HG03558 (cell line): ENCODE results near the gene TRPM3.

Experiments
- ATAC-seq: cut with Tn5 transposase; IDR thresholded peaks from one replicate; pipeline ENCODE4 v1.9.1; 2021; ENCODE audit warnings: moderate number of reproducible peaks; ENCODE audit not compliant: unreplicated experiment; ENCODE audit errors: extremely low read depth

The TRPM3 gene

DNA sequence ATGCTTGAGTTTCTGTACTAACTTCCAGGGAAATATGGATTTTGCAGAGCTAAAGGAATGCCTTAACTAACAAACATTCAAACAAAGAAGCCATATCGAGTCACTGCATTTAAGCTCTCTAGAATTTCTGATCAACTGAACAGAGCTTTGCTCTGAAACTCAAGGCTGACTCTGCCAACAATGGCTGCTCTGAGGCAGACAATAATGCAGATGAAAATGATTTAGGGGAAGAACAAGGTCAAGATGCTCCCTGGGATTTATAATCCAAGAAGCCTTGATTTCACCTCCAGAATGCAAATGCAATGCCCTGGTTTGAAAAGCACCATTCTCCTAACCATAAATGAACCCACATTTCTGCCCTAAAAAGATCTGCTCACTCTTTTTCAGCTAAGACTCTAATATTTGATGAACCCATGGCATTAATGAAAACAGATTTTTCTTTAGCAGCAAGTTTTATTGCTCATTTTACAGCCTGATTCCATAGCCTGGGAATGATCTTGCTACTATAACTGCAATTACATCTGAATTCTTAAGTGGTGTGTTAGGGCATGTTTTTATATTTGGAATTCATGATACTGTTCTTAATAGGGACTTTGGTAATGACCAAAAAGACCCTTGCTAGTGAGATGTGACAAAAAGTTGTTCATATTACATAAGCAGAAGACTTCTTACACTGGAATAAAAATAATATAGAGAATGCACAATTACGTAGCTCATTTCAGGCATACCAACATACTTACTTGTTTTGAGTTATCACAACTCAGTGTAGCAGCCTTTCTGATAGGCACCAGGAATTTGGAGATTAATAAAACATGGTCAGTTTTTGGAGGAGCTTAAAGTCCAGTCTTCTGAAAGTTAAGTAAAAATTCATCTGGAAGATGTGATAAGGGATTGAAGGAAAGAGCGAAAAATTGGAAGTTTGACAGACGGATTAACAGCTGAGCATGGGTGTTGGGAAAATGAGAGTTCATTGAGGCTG lies 169.4 kb downstream of the TRPM3 start:
- no peak for ATAC-seq

GRCh38 chr9:70950270-70950669 lies 171.2 kb downstream of the TRPM3 start:
- no peak for ATAC-seq

DNA sequence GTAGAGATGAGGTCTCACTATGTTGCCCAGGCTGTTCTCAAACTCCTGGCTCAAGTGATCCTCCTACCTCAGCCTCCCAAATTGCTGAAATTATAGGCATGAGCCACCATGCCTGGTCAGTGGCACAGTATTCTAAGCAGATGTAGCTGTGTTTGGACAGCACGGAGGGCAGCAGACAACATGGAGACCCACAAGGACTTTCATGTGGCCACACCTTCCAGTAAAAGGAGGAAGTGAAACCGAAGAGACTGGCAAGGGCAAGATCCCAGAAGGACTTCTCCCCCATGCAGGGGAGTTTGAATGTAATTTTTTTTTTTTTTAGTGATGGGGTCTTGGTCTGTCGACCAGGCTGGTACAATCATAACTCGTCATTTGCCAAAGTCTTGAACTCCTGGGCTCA lies 172.2 kb downstream of the TRPM3 start:
- no peak for ATAC-seq

DNA sequence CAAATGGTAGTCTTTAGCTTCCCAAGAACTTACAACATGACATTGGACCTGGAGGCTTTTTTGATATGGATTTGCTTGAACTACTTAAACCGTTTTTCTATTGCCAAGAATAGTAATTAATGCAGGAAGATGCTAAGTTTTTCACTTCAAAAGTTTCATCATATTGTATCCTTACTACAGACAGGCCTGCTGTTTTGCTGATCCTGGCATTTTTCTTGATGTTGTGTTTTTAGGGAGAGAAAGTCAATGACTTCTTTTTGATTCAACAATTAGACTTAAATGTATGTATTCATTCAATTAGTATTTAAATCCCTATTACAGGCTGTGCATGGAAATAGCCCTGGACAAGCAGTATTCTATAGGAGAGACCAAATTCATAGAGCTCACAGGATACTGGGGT lies 172.7 kb downstream of the TRPM3 start:
- ATAC-seq: no peak

DNA sequence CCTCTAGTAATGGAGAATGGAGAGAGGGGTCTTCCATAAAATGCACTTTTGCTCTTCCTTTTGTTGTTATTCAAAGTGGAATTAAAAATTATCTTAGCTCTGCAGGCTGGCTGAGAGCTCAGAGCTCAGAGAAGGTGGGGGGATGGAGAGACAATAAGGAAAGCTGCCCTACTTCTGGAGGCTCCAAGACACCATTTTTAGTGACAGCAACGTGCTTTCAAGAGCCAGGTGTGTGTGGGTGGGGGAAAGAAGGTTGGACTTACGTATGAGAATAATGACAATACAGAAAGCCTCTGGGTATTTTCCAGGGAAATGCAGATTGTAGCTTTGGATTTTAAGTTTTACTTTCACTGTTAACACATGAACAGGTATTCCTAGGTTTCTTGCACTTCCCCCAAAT lies 173.9 kb downstream of the TRPM3 start:
- ATAC-seq: no peak

DNA sequence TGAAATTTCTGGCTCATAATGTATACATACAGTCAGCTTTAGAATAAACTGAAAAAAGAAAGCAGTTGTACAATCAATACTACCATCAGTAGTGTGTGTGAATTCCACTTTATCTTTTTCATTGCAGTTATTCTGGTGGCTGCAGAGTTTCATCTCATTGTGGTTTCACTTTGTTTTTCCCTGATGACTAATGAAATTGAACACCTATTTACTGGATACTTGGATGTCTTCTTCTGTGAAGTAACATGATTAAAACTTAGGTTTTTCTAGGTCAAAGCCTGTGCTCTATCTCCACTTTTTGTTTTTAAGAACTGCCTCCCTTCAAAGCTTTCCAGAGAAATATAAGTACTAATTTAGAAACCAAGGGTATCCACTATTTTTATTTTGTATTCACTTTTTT lies 174.3 kb downstream of the TRPM3 start:
- ATAC-seq: no peak

- no peak for ATAC-seq
These were observed 176.1 kb downstream of the TRPM3 start for GRCh38 chr9:70945301-70945700.

- ATAC-seq: no peak
These were observed 180.2 kb downstream of the TRPM3 start for GRCh38 chr9:70941191-70941590.

DNA sequence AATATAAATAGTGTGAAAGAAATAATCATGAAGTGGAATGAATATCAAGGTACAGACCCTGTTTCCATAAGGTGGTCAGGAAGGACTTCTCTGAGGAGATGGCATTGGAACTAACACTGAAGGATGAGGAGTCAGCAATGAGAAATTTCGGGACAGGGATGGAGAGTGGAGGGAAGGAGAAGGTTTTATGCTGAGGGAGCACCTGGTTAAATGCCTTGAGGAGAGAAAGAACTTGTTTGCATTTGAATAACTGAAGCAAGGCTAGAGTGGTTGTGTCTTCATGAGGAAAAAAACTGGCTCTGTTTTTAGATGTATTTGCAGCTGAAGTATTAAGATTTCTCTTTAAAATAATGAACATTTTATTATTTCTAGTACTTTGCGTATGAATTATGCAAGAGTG lies 180.8 kb downstream of the TRPM3 start:
- ATAC-seq: no peak

GRCh38 chr9:70936536-70936935 lies 184.9 kb downstream of the TRPM3 start:
- no peak for ATAC-seq

- no peak for ATAC-seq
These were observed 185.6 kb downstream of the TRPM3 start for GRCh38 chr9:70935856-70936255.

GRCh38 chr9:70934642-70935041 lies 186.8 kb downstream of the TRPM3 start:
- ATAC-seq: no peak

DNA sequence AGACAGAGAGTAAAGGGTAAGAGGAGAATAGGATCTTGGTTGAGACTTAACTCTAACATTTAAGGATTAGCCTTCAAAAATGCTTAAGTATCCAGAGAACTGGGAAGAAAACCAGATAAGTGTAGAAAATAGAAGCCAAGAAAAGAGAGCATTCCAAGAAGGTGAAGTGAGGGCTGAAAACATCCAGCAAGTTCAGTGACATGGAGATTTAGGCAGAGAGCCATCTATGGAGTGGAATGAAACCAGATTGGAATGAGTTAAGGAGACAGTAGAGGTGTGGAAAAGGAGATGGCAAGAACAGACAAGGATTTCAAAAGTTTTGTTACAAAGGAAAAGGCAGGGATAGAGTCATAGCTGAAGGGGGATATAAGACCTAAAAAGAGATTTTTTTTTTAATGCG lies 188.1 kb downstream of the TRPM3 start:
- no peak for ATAC-seq

DNA sequence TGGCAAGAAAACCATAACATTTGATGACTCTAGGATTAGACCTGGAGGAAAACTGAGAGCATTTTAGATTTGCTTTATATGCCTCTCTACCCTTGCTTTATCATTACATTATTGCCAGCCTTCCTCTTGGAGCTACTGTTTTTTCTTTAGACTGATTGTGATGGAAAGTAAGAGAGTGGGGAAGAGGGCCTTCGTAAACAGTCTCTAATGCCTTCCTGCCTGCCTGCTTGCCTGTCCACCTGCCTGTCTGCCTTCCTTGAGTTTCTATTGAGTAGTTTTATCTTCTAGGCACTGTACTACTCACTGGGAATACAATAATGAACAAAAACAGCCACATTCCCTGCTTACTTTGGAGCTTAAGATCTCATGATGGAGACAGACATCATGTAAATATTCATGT lies 189.3 kb downstream of the TRPM3 start:
- no peak for ATAC-seq

- ATAC-seq: no peak
These were observed 193.9 kb downstream of the TRPM3 start for GRCh38 chr9:70927530-70927929.

- ATAC-seq: peak; percentile 69
These were observed 196.4 kb downstream of the TRPM3 start for GRCh38 chr9:70924895-70925547.

- ATAC-seq: no peak
These were observed 197.0 kb downstream of the TRPM3 start for GRCh38 chr9:70924380-70924779.

DNA sequence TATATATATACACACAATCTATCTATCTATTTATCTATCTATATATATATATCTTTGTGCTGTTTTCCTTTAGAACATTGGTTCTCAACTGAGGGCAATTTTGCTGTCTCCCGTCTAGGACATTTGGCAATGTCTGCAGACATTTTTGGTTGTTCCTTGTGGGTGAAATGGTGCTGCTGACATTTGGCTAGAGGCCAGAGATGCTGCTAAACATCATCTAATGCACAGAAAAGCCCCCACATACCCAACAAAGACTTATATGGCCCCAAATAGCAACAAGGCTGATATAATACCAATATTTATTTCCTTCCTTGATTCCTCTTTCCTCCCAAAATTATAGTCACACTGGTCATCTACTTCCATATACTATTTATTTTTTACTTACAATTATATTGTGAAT lies 197.5 kb downstream of the TRPM3 start:
- ATAC-seq: no peak

GRCh38 chr9:70921136-70921535 lies 200.3 kb downstream of the TRPM3 start:
- no peak for ATAC-seq

DNA sequence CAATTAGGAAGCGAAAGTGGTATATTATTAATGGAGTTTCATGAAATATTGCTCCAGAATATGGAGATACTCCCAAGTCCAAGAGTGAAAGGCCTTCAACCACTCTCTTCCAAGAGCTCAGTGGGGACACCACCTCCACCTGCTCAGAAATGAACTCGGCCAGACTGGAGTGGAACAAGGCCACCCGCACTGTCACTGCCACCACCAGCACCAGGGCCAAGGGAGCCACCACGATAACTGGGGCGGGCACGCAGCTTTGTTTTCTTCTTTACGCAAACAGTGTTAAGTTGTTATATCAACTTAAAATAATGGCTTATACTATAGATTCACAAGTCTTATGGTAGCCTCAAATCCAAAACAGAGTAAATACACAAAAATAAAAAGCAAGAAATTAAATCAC lies 204.1 kb downstream of the TRPM3 start:
- ATAC-seq: no peak

DNA sequence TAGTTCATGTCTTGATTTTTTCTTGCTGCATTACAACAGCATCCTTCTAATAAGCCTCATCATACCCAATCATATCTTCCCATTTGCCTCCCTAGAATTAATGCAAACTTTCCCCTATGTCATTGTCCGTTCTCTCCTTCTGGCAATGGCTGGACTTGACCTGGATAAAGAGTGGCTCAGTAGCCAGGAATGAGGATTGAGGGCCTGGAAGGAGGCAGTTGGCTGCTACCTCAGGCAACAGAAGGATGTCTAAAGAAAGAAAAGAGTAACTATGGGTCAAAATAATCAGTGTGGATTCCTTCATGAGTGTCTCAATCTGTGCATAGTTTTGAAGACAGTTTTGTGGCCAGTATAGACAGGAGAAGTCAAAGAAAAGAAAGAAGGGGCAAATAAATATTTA lies 209.6 kb downstream of the TRPM3 start:
- ATAC-seq: no peak

GRCh38 chr9:70910598-70910997 lies 210.8 kb downstream of the TRPM3 start:
- no peak for ATAC-seq
